Activated T-cell treated with anti-CD3 and anti-CD28 coated beads, Interleukin-2, amount 50 U/mL, for 1 hour (primary cell): Measurements from ENCODE around the gene COG8.

Experiments used
- DNase-seq: peaks from one replicate; pipeline ENCODE4 v3.0.0-alpha.2; 2020

The COG8 gene

GRCh38 chr16:69345923-69346322 is 6.6 kb upstream of the COG8 start:
- no peak for DNase-seq

GRCh38 chr16:69344171-69344570 is 4.8 kb upstream of the COG8 start:
- DNase-seq: no peak

DNA sequence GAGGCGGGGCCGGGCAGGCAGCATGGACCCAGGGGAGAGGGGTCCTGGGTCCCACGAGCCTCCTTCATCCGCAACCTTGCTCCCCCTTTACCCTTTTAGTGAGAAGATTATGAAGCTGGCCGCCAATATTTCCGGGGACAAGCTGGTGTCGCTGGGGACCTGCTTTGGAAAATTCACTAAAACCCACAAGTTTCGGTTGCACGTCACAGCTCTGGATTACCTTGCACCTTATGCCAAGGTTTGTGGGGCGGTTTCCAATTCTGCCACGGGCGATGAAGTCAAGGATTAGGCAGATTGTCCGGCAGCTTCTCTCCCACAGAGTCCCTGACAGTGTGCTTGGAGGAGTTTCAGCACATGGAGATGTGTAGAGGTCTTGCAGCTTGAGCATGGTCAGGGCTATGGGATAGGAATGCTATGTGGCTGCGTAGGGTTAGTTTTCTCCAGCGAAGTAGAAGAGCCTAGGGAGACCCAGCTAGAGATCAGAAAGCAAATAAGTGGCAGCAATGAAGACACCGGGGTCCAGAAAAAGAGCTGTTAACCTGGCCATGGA is 806 bp upstream of the COG8 start:
- DNase-seq: no peak

GRCh38 chr16:69338557-69339288 is 641 bp downstream of the COG8 start:
- no peak for DNase-seq

DNA sequence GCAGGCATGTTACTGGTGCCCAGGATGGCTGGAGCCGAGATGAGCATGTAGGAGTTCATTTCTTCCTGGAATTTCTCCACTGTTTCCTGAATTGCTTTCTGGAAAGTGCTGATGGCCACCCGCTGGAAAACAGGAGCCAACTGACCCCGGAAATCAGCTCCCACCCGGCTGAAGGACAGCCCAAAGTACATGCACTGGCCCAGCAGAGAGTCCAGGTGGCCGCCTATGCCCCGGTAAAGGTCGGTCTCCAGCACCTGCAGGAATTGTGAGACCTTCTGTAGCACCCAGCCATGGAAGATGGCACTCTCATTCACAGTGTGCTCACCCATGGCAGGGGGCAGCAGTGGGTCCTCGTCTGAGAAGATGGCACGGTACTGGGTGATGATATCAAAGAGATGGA is 4.7 kb downstream of the COG8 start:
- peak; percentile 12 for DNase-seq

DNA sequence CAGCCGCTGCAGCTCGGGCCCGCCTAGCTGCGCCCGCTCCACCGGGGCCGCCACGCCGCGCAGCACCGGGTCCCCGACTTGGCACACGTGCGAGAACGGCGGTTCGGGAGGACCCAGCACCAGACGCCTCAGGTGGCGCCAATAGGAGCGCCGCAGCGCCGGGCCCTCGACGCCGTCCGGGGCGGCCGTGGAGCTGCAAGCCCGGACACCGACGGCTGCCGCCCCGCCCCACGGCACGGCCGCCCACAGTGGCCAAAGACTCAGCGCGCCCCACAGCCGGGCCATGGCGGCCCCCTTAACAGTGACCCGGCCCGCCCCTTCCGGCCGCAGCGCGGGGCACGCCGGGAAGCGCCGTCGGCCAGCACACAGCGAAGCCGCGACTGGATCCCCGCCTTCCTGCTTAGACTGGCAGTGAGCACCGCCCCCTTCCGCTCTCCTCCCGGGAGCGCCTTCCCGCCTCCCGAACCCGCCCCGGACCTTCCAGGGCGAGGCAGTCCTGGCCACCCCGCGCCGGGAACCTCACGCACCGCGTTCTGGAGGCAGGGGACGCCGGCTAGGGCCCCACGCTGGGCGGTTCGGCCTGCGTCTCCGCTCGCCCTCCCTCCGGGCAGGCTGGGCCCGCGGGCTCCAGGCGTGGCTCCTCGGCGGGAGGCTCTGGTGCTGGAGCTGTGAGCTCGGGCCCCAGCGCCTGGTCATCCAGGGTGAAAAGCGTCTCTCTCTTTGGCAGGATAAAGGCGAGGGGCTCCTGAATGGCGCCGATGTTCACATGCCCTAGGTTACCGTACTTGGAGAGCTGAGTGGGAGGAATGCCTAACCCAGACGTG is 8.9 kb downstream of the COG8 start, which contains the start of gene PDF:
TSS of gene PDF (minus strand) at position 303 of the 824 bp plus-strand sequence. CDS start at position 285, 18 bp downstream.
- peak; percentile 82 for DNase-seq

- no peak for DNase-seq
Measured at GRCh38 chr16:69329369-69330285, 9.7 kb downstream of the COG8 start.

DNA sequence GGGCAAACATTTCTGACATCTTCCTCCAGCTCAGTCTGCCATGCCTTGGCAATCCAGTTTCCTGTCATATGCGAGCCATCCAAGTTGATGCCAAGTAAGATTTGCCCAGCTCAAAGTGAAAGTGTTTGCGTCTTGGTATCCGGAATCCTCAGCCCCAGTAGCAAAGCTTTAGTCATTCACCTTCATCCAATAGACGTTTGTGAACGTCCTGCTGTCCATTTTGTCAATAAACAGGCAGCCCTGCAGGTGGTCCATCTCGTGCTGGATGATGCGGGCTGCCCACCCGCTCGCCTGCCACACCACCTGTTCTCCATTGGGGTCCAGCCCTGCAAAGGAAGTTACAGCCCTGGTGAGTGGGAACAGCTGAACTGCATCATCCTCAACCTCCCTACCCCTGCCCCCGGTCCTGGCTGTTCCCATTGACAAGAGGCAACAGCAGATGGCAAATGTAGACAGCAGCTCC is 10.5 kb downstream of the COG8 start:
- peak; percentile 16 for DNase-seq

DNA sequence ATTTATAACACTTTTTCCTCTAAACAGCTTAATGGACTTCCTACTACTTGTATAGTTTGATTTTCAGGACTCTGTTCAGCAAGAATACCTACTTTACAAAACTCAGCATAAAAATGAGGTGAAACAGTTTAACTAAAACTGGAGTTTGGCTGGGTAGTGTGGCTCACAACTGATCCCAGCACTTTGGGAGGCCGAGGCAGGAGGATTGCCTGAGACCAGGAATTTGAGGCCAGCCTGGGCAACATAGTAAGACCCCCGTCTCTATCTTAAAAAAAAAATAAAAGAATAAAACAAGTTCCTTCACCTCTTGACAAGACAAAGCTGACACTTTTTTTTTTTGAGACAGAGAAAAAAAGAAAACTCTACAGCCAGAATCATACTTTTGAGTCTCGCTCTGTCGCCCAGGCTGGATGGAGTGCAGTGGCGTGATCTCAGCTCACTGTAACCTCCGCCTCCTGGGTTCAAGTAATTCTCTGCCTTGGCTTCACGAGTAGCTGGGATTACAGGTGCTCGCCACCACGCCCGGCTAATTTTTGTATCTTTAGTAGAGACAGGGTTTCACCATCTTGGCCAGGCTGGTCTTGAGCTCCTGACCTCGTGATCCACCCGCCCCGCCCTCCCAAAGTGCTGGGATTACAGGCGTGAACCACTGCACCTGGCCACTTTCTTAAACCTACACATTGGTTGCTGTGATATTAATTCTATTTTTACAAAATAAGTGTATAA is 11.6 kb downstream of the COG8 start:
- peak; percentile 11 for DNase-seq

- peak; percentile 13 for DNase-seq
Measured at GRCh38 chr16:69326172-69326873, 13.0 kb downstream of the COG8 start.

GRCh38 chr16:69325784-69326171 is 13.6 kb downstream of the COG8 start:
- DNase-seq: peak; percentile 16

DNA sequence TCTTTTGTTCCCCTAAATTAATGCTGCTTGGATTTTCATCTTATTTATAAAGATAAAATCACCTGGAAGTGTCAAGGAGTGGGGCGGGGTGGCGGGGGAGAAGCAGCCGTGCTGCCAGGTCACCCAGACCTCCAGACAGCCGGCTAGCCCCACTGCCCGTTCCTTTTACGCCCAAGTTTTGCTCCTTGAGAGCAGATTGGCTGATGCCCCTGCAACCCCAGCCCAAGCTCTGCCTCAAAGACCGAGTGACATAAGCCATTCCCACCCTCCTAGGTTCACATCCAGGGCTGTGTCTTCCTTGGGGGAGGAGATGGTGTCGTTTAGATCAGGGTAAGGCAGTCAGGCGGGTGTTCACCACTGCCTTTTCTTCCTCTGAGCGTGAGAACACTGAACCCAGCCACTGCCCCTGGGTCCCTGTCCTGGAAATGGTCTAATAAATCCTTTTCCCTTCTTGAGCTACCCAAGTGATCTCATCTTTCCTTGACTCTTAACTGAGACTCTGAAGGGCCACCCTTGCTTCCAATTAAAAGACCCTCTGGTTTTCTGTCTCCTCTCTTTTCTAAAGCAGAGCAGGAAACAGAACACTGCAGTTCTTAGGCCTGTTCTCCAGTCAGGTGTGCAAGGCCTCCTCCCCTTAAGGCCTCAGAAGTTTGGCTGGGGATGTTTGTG is 14.6 kb downstream of the COG8 start:
- DNase-seq: peak; percentile 14

DNA sequence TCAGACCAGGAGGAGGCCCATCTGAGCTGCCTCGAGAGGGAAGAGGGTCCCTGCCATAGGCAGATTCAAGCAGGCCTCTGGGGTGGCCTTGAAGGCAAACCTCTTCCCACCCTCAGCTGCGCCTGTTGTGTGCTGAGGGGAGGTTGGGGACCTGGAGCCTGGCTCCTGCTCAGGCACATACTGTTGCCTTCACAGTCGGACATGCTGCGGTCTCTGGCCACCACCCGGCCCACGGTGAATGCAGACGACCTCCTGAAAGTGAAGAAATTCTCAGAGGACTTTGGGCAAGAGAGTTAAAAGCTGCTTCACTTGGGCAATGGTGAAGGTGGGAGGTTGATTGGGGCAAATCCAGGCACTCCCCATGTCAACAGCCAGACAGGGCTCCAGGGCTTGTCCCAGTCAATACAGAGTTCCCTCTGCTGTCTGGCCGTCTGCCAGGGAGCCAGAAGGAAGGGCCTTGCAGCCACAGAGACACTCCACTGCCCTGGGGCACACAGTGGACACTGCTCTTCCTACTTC is 15.3 kb downstream of the COG8 start:
- peak; percentile 17 for DNase-seq

DNA sequence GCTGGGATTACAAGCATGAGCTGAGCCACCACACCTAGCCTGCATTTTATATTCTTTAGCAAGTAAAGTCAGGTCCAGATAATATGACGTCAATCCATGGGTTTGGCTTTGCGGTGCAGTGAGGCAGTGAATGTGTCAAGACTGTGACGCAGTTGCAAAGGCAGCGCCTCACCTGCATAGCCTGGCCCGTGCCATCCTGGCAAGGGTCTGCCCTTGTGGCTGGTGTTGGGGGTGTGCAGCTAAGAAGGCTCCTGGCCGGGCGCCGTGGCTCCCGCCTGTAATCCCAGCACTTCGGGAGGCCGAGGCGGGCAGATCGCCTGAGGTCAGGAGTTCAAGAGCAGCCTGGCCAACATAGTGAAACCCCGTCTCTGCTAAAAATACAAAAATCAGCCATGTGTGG is 15.9 kb downstream of the COG8 start:
- DNase-seq: peak; percentile 13

DNA sequence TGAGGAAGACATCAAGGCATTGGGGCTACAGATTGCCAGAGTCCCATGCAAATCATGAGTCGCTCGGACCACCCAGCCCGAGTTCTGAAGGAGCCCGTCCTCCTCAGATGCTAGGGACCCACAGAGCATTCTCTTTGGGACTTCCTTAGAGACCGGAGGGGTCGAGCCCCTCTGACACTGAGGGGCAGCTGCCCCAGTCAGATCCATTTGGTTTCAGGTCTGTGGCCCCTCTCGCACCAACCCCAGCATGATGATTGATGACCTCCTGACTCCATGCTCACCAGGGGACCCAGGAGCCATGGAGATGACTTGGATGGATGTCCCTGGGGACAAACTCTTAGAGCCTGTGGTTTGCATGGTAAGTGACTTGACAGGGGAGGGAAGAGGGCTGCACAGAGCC is 17.0 kb downstream of the COG8 start:
- DNase-seq: peak; percentile 8

- DNase-seq: no peak
Measured at GRCh38 chr16:69321080-69321479, 18.3 kb downstream of the COG8 start.

- no peak for DNase-seq
Measured at GRCh38 chr16:69320740-69321073, 18.7 kb downstream of the COG8 start.

DNA sequence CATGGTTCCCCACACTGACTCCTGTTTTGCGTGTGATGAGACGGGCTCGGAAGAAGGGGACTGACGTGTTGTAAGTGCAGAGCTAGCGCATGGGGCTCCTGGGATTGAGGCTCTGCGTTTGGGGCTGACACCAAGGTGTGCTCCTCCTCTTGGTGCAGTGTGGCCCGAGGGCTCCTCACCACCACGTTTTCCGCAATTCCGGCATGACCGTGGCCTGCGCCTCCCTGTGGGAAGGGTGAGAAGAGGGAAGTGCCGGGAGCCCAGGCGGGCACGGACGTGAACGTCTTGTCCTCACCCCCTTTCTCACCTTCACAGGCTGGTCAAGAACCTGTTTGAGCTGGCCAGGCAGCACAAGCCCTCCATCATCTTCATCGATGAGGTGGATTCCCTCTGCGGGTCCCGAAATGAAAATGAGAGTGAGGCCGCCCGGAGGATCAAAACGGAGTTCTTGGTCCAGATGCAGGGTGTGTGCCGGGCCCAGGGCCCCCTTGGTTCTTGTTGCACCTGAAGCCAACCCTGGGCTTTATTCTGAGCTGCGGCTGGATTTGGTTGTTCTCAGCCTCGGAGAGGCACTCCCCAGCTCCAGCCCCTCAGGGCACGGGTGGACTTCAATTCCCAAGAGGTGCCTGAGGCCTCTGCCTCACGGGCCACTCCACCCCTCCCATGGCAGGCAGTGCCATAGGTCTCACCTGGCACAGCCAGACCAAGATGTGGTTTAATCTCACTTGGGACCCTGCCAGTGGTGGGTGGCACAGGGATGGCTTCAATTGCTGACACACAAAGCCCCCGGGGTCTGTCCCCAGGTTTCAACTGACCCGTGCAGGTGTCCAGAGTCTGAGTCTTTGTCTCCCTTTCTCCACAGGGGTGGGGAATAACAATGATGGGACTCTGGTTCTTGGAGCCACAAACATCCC is 19.3 kb downstream of the COG8 start:
- DNase-seq: no peak

DNA sequence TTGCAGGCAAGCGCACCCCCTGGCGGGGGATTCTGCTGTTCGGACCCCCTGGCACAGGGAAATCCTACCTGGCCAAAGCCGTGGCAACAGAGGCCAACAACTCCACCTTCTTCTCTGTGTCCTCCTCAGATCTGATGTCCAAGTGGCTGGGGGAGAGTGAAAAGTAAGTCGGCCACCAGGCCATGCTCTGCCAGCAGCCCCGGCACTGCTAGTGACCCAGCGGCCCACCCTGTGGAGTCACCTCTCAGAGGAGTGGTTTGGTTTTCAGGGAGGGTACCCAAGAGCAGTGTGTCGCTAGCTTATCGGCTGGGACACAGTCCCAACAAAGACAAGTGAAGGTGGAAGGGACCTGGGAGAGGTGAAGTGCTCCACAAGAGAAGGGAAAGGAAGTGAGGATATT is 20.0 kb downstream of the COG8 start:
- DNase-seq: no peak

DNA sequence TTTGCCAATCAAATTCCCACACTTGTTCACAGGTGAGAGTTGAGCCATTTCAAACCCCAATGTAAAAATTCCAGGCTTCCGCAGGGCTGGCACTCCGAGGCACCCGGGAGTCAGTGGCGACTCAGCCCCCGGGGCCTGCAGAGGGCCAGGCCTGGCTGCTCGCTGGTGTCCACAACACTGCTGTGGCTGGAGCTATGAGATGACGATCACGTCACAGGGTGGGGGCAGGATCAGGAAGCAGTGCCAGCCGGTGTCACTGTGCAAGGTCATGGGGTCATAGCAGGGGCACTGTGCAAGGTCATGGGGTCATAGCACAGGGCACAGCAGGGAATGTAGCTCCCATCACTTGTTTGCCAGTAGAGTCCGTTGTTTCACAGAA is 20.5 kb downstream of the COG8 start:
- no peak for DNase-seq
